Astrocyte (in vitro differentiated cells and primary cell): ENCODE measurements around the gene SELE. TPM values are rescaled to one million over a fixed set of nuclear protein-coding genes. Genes with fewer than 3 reads are reported as not detected.

ENCODE experiments used
- DNase-seq: peaks from one replicate; pipeline ENCODE4 v3.0.0-alpha.2; 2010; ENCODE audit warnings: low read depth
- FAIRE-seq: peaks from 2 replicates; lab custom pipeline; 2011; peaks lifted over from hg19 to GRCh38; lab: Jason Lieb, UNC
- H2AFZ ChIP-seq: 2 replicates; pipeline ENCODE4 v1.6.0; 2012; ENCODE audit warnings: low read depth, low read length, inconsistent platforms
- H3K27ac ChIP-seq: 2 replicates; pipeline ENCODE4 v1.5.1; 2011; ENCODE audit warnings: low read depth, low read length, inconsistent platforms
- H3K27me3 ChIP-seq: 2 replicates; pipeline ENCODE4 v1.6.0; 2011; ENCODE audit warnings: low read length, inconsistent platforms; ENCODE audit not compliant: insufficient read depth
- H3K36me3 ChIP-seq: 2 replicates; pipeline ENCODE4 v1.5.1; 2011; ENCODE audit warnings: low read length, inconsistent platforms; ENCODE audit not compliant: insufficient read depth
- H3K4me1 ChIP-seq: 2 replicates; pipeline ENCODE4 v1.5.1; 2011; ENCODE audit warnings: low read length, inconsistent platforms; ENCODE audit not compliant: insufficient read depth
- H3K4me2 ChIP-seq: 2 replicates; pipeline ENCODE4 v1.6.0; 2012; ENCODE audit warnings: low read length, inconsistent platforms
- H3K4me3 ChIP-seq: 2 replicates; pipeline ENCODE4 v1.5.1; 2011; ENCODE audit warnings: low read depth, mild to moderate bottlenecking, low read length, inconsistent platforms; ENCODE audit not compliant: insufficient read depth
- H3K79me2 ChIP-seq: 2 replicates; pipeline ENCODE4 v1.6.0; 2012; ENCODE audit warnings: mild to moderate bottlenecking, low read length, inconsistent platforms; ENCODE audit not compliant: insufficient read depth
- H3K9ac ChIP-seq: 2 replicates; pipeline ENCODE4 v1.6.0; 2012; ENCODE audit warnings: mild to moderate bottlenecking, low read length, inconsistent platforms
- H3K9me3 ChIP-seq: 2 replicates; pipeline ENCODE4 v1.5.1; 2012; ENCODE audit warnings: low read depth, mild to moderate bottlenecking, low read length, inconsistent platforms; ENCODE audit not compliant: insufficient read depth
- H4K20me1 ChIP-seq: 2 replicates; pipeline ENCODE4 v1.6.0; 2012; ENCODE audit warnings: low read length, inconsistent platforms; ENCODE audit not compliant: insufficient read depth
- H3K27ac Mint-ChIP-seq: one replicate; pipeline ENCODE4 v1.8.0; 2021; ENCODE audit warnings: mild to moderate bottlenecking, mixed read lengths; ENCODE audit not compliant: unreplicated experiment
- H3K27me3 Mint-ChIP-seq: one replicate; pipeline ENCODE4 v1.8.0; 2021; ENCODE audit warnings: low read depth, mixed read lengths; ENCODE audit not compliant: unreplicated experiment
- H3K36me3 Mint-ChIP-seq: one replicate; pipeline ENCODE4 v1.8.0; 2021; ENCODE audit warnings: low read depth, mixed read lengths; ENCODE audit not compliant: unreplicated experiment
- H3K4me1 Mint-ChIP-seq: one replicate; pipeline ENCODE4 v1.8.0; 2021; ENCODE audit warnings: low read depth, mixed read lengths; ENCODE audit not compliant: unreplicated experiment
- H3K4me3 Mint-ChIP-seq: one replicate; pipeline ENCODE4 v1.8.0; 2021; ENCODE audit warnings: mild to moderate bottlenecking, moderate library complexity, mixed read lengths; ENCODE audit not compliant: unreplicated experiment
- H3K9me3 Mint-ChIP-seq: one replicate; pipeline ENCODE4 v1.8.0; 2021; ENCODE audit warnings: mild to moderate bottlenecking, mixed read lengths; ENCODE audit not compliant: unreplicated experiment
- CTCF ChIP-seq: IDR thresholded peaks from 2 replicates; pipeline ENCODE4 v1.5.1; 2011; ENCODE audit warnings: low read depth, mild to moderate bottlenecking, inconsistent platforms, low read length, moderate library complexity; ENCODE audit not compliant: insufficient read depth
- EZH2 ChIP-seq: IDR thresholded peaks from 2 replicates; pipeline ENCODE4 v1.6.1; 2012; ENCODE audit warnings: mild to moderate bottlenecking, low read length, inconsistent platforms; ENCODE audit not compliant: insufficient read depth
- total RNA-seq: library from RNA; stranded (reverse); gene quantifications from 2 replicates; pipeline ENCODE4 v1.2.1, GENCODE V29; 2021

The SELE gene
- total RNA-seq, 1 donor from 2014 or later, result not detected

DNA sequence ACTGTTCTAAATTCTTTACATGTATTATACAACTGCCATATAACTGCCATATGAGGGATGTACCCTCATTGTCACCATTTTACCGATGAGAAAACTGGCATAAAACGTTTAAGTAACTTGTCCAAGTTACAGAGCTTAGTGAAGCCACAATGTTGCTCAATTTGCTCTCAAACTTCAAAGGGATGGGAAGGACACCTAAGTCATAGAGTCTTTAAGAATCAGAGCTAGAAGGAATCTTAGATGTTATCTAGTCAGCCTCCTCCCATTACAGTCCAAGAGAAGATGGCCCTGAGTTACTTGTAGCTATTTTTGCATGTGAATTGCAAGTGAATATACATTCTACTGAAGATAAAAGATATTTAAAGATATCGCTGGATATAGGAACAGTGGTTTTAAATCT is 54.2 kb downstream of the SELE start:
- TF ChIP-seq EZH2 (no peak), CTCF (no peak)
- DNase-seq (no peak), FAIRE-seq (no peak)
- no peaks in the 10 kb centered on the region for H3K27me3 ChIP-seq
- H3K27ac ChIP-seq, result no peak overlapping the region
- no peaks in the 10 kb centered on the region for H3K9me3 ChIP-seq
- no peaks in the 10 kb centered on the region for H4K20me1 ChIP-seq
- H3K36me3 ChIP-seq, result no peaks in the 10 kb centered on the region
- Mint-ChIP-seq H3K27me3 (peaks cover 22% of the 10 kb centered on the region), H3K27ac (no peak overlapping the region), H3K36me3 (no peaks in the 10 kb centered on the region), H3K4me1 (peaks cover 5% of the 10 kb centered on the region), H3K4me3 (no peak overlapping the region), H3K9me3 (no peaks in the 10 kb centered on the region)
- H3K9ac ChIP-seq, result no peak overlapping the region
- no peak overlapping the region for H3K4me2 ChIP-seq
- H3K4me1 ChIP-seq, result peaks cover 5% of the 10 kb centered on the region
- no peak overlapping the region for H2AFZ ChIP-seq
- H3K4me3 ChIP-seq, result no peak overlapping the region
- no peaks in the 10 kb centered on the region for H3K79me2 ChIP-seq

DNA sequence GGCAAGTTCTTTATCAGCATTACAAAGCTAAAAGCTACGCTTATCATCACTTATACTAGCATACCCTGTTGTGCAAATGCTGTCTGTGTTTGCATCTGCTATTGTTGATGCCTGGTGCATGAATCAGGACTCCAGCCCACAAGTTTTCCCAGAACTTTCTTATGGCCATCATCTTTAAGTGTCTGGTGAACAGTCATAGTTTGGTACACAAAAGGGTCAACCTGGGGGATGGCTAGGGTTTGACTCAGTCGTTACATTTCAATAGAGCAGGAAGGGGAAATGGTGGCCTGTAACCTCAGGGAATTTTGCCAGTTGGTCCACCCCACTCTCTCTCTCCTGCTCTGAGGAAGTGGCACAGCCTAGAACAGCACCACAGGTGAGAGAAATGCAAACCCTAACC is 57.9 kb downstream of the SELE start:
- H3K79me2 ChIP-seq, result no peaks in the 10 kb centered on the region
- no peak overlapping the region for H3K4me3 ChIP-seq
- H3K9ac ChIP-seq, result no peak overlapping the region
- no peak overlapping the region for H2AFZ ChIP-seq
- no peaks in the 10 kb centered on the region for H3K9me3 Mint-ChIP-seq
- no peak overlapping the region for H3K27ac Mint-ChIP-seq
- FAIRE-seq, result no peak
- H4K20me1 ChIP-seq, result no peaks in the 10 kb centered on the region
- TF ChIP-seq EZH2 (no peak), CTCF (no peak)
- peaks cover 5% of the 10 kb centered on the region for H3K4me1 ChIP-seq
- H3K4me3 Mint-ChIP-seq, result no peak overlapping the region
- peak overlapping the region; percentile 53 for H3K4me2 ChIP-seq
- no peaks in the 10 kb centered on the region for H3K36me3 ChIP-seq
- H3K27me3 ChIP-seq, result no peaks in the 10 kb centered on the region
- H3K36me3 Mint-ChIP-seq, result no peaks in the 10 kb centered on the region
- peak; percentile 88 for DNase-seq
- peaks cover 13% of the 10 kb centered on the region for H3K27me3 Mint-ChIP-seq
- H3K4me1 Mint-ChIP-seq, result peaks cover 5% of the 10 kb centered on the region
- H3K9me3 ChIP-seq, result peaks cover 4% of the 10 kb centered on the region
- no peak overlapping the region for H3K27ac ChIP-seq

Other genes starting within 250 kb of the SELE start
- 12.5 and 14.1 TPM in 2 replicates for gene SLC19A2, start 248.1 kb downstream of the SELE start, total RNA-seq
- gene F5, start 147.6 kb downstream of the SELE start, total RNA-seq, result 0.10 and 0.18 TPM in 2 replicates
- gene SELP, start 104.0 kb downstream of the SELE start, total RNA-seq, result 0.19 TPM in 1 of 2 replicates, not detected in the other
- 0.54 and 1.5 TPM in 2 replicates for gene SELL, start 22.5 kb downstream of the SELE start, total RNA-seq
- gene METTL18, start 60.8 kb upstream of the SELE start, total RNA-seq, result 3.9 and 4.1 TPM in 2 replicates
- 5.6 and 6.2 TPM in 2 replicates for gene SCYL3, start 159.8 kb upstream of the SELE start, total RNA-seq